Lower leg skin (tissue), 3 donors: ENCODE data around the gene HMCES.

ENCODE experiments used
- POLR2A ChIP-seq, 2 donors: fragments of 450-650 bp; IDR thresholded peaks; one replicate each; pipeline ENCODE4 v1.6.1; 2016 to 2017; ENCODE audit warnings: antibody characterized with exemption in 2 of 2, mild to moderate bottlenecking in 1 of 2, moderate library complexity in 1 of 2
- TF ChIP-seq, protein P1 (sequence below), 3 donors: fragments of 450-650 bp; IDR thresholded peaks; one replicate each; pipeline ENCODE4 v1.5.1; 2016; ENCODE audit warnings: antibody characterized with exemption in 3 of 3, mild to moderate bottlenecking in 3 of 3, moderate library complexity in 2 of 3

DNA sequence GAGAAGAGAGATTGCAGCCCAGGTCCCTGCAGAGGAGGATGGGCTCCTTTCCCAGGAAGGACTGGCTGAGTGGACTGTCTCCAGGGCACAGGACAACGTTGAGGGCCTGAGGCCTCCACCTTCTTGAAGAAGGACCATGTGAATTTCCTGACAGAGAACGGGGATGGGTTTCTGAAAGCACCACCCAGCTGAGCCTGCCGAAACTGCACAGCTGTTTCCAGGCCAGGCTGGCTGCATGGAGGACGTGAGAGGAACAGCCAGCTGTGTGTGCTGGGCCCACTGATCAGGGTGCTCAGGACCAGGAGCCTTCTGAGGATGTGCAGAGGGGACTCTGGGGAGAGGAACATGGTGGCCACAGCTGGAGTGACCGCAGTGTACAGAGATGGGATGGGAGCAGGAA is 39.2 kb downstream of the HMCES start:
- TF ChIP-seq, protein P1, sequence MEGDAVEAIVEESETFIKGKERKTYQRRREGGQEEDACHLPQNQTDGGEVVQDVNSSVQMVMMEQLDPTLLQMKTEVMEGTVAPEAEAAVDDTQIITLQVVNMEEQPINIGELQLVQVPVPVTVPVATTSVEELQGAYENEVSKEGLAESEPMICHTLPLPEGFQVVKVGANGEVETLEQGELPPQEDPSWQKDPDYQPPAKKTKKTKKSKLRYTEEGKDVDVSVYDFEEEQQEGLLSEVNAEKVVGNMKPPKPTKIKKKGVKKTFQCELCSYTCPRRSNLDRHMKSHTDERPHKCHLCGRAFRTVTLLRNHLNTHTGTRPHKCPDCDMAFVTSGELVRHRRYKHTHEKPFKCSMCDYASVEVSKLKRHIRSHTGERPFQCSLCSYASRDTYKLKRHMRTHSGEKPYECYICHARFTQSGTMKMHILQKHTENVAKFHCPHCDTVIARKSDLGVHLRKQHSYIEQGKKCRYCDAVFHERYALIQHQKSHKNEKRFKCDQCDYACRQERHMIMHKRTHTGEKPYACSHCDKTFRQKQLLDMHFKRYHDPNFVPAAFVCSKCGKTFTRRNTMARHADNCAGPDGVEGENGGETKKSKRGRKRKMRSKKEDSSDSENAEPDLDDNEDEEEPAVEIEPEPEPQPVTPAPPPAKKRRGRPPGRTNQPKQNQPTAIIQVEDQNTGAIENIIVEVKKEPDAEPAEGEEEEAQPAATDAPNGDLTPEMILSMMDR (IDR thresholded peaks at IDR 0.05), result no peak
- TF ChIP-seq POLR2A (IDR thresholded peaks at IDR 0.05), result no peak
